ENCODE data around the gene PRMT2. TPM values are rescaled to one million over a fixed set of nuclear protein-coding genes. Genes with fewer than 3 reads are reported as not detected.
"Not testable (repeated sequence)": the region's sequence is repeated elsewhere in the genome, so short reads cannot be mapped to it uniquely, and the experiment has no call there.

PRMT2 gene
- total RNA-seq, 1 experiment from 2014 or later = 64.5 TPM

DNA sequence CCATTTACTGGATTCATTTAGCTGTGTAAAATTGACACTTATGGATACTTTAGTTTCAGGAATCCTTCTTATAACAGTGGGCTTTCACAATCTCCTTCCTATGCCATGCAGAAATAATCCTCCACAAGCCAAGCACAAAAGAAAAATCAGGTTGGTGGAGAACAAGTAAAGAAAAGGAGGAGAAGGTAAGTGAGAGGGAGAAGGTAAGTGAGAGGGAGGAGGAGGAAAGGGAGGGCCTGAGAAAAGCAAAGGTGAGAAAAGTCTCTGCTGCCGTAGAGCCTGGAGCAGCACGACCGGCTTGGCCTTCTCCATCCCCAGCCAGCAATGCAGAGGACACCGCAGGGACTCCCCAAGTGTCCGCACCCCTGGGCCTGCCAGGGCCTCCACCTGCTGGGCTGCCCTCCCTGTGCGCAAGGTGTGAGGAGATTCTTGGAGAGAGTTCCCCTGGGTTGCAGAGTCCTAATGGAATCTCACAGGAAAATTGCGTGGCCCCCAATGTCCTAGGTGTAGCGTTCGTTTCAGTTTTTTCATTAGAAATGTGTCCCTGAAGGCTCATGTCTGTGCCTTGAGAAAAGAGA is 39.0 kb downstream of the PRMT2 start:
- ChIA-PET POLR2A (ENCODE audit: unreplicated experiment) (no interaction called here), CTCF (no interaction called here)
- Histone ChIP-seq H3K4me2 (no peak overlapping the region), H3K36me3 (ENCODE audit: low read depth) (no peaks in the 10 kb centered on the region), H3K79me2 (ENCODE audit: low read depth) (no peaks in the 10 kb centered on the region), H3K27ac (no peak overlapping the region), H3K4me1 (replicated peaks; ENCODE audit: insufficient read depth) (no peaks in the 10 kb centered on the region), H3K9me3 (ENCODE audit: insufficient read depth, low read depth) (no peaks in the 10 kb centered on the region), H4K20me1 (ENCODE audit: insufficient read depth) (no peaks in the 10 kb centered on the region), H3K27me3 (ENCODE audit: insufficient read depth, low read depth) (no peaks in the 10 kb centered on the region), H2AFZ (no peak overlapping the region), H3K4me3 (no peak overlapping the region), H3K9me2 (ENCODE audit: insufficient read depth) (no peaks in the 10 kb centered on the region), H3F3A (ENCODE audit: insufficient read depth, low read depth) (no peaks in the 10 kb centered on the region)
- intact Hi-C loops (cut with micrococcal nuclease; ENCODE audit: unreplicated experiment) = no loop called here
- DNase-seq = no peak
- TF ChIP-seq EZH2 (IDR thresholded peaks at IDR 0.05; ENCODE audit: low read depth) = no peak
- TF ChIP-seq, protein P1, sequence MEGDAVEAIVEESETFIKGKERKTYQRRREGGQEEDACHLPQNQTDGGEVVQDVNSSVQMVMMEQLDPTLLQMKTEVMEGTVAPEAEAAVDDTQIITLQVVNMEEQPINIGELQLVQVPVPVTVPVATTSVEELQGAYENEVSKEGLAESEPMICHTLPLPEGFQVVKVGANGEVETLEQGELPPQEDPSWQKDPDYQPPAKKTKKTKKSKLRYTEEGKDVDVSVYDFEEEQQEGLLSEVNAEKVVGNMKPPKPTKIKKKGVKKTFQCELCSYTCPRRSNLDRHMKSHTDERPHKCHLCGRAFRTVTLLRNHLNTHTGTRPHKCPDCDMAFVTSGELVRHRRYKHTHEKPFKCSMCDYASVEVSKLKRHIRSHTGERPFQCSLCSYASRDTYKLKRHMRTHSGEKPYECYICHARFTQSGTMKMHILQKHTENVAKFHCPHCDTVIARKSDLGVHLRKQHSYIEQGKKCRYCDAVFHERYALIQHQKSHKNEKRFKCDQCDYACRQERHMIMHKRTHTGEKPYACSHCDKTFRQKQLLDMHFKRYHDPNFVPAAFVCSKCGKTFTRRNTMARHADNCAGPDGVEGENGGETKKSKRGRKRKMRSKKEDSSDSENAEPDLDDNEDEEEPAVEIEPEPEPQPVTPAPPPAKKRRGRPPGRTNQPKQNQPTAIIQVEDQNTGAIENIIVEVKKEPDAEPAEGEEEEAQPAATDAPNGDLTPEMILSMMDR (conservative IDR thresholded peaks at IDR 0.05) = no peak
- no TSS peak for BruUV-seq (replicated peaks)

DNA sequence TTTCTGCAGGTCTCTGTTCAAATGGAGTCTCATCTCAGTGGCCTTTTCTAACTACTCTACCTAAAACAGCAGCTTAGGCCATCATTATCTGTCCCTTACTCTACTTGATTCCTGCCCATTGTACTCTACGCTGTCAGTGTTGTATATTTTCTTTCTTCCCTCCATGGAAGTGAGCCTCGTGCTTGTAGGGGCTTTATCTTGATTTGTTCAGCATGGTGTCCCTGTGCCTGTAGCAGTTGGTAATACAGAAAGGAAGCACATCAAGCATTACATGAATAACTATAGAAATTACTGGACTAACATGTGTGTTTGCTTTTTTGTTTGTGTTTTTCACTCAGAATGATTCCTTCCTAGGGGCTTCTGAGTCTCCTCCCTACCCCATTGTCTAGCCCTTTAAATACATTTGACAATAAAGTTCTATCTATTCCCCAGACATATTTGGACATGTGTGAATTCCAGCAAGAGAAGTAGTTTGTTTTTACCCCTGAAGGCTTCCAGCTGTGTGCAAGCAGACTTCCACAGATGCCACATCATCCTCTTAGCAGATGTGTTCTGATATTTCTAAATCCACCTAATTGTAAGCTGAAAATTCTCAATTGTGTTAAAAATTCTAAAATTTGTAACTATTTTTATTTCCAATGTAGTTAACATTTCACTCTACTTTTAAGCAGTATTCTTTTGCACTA is 40.3 kb downstream of the PRMT2 start:
- Histone ChIP-seq H3F3A (ENCODE audit: insufficient read depth, low read depth) (no peaks in the 10 kb centered on the region), H3K4me2 (no peak overlapping the region), H3K9me3 (ENCODE audit: insufficient read depth, low read depth) (no peaks in the 10 kb centered on the region), H3K9me2 (ENCODE audit: insufficient read depth) (no peaks in the 10 kb centered on the region), H3K4me1 (replicated peaks; ENCODE audit: insufficient read depth) (no peaks in the 10 kb centered on the region), H2AFZ (no peak overlapping the region), H4K20me1 (ENCODE audit: insufficient read depth) (no peaks in the 10 kb centered on the region), H3K79me2 (ENCODE audit: low read depth) (no peaks in the 10 kb centered on the region), H3K27ac (no peak overlapping the region), H3K36me3 (ENCODE audit: low read depth) (no peaks in the 10 kb centered on the region), H3K27me3 (ENCODE audit: insufficient read depth, low read depth) (no peaks in the 10 kb centered on the region), H3K4me3 (no peak overlapping the region)
- TF ChIP-seq EZH2 (IDR thresholded peaks at IDR 0.05; ENCODE audit: low read depth) = no peak
- TF ChIP-seq, protein P1 (conservative IDR thresholded peaks at IDR 0.05) = no peak
- DNase-seq = no peak
- BruUV-seq (replicated peaks) = no TSS peak
- intact Hi-C loops (cut with micrococcal nuclease; ENCODE audit: unreplicated experiment) = no loop called here
- CTCF ChIA-PET = no interaction called here
- POLR2A ChIA-PET (ENCODE audit: unreplicated experiment) = no interaction called here

DNA sequence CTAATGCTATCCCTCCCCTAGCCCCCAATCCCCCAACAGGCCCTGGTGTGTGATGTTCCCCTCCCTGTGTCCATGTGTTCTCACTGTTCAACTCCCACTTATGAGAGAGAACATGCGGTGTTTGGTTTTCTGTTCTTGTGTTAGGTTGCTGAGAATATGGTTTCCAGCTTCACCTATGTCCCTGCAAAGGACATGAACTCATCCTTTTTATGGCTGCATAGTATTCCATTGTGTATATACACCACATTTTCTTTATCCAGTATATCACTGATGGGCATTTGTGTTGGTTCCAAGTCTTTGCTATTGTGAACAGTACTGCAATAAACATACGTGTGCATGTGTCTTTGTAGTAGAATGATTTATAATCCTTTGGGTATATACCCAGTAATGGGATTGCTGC is 41.1 kb downstream of the PRMT2 start:
- DNase-seq; POLR2A ChIA-PET (ENCODE audit: unreplicated experiment); CTCF ChIA-PET: not testable (repeated sequence)

GRCh38 chr21:46681593-46681992 is 46.1 kb downstream of the PRMT2 start:
- H3K27ac ChIP-seq; H3K36me3 ChIP-seq (ENCODE audit: low read depth); H2AFZ ChIP-seq; H3K4me1 ChIP-seq (replicated peaks; ENCODE audit: insufficient read depth); BruUV-seq (replicated peaks); H3K4me2 ChIP-seq; H3K9me3 ChIP-seq (ENCODE audit: insufficient read depth, low read depth); H3K27me3 ChIP-seq (ENCODE audit: insufficient read depth, low read depth); H3K9me2 ChIP-seq (ENCODE audit: insufficient read depth); H4K20me1 ChIP-seq (ENCODE audit: insufficient read depth); H3F3A ChIP-seq (ENCODE audit: insufficient read depth, low read depth); H3K4me3 ChIP-seq; DNase-seq; H3K79me2 ChIP-seq (ENCODE audit: low read depth); CTCF ChIA-PET; intact Hi-C loops (cut with micrococcal nuclease; ENCODE audit: unreplicated experiment); POLR2A ChIA-PET (ENCODE audit: unreplicated experiment): not testable (repeated sequence)

More for the DNA sequence above, 41.1 kb downstream of the PRMT2 start:
- H3K27me3 ChIP-seq (ENCODE audit: insufficient read depth, low read depth); BruUV-seq (replicated peaks); H3K9me3 ChIP-seq (ENCODE audit: insufficient read depth, low read depth); H3K36me3 ChIP-seq (ENCODE audit: low read depth); H3F3A ChIP-seq (ENCODE audit: insufficient read depth, low read depth); H4K20me1 ChIP-seq (ENCODE audit: insufficient read depth); H3K4me3 ChIP-seq; H3K4me2 ChIP-seq; H3K79me2 ChIP-seq (ENCODE audit: low read depth); H3K9me2 ChIP-seq (ENCODE audit: insufficient read depth); H2AFZ ChIP-seq; intact Hi-C loops (cut with micrococcal nuclease; ENCODE audit: unreplicated experiment); H3K4me1 ChIP-seq (replicated peaks; ENCODE audit: insufficient read depth); H3K27ac ChIP-seq: not testable (repeated sequence)

GRCh38 chr21:46698652-46699051 is 63.2 kb downstream of the PRMT2 start:
- CTCF ChIA-PET; H3K9me2 ChIP-seq (ENCODE audit: insufficient read depth); H3K79me2 ChIP-seq (ENCODE audit: low read depth); H3K27me3 ChIP-seq (ENCODE audit: insufficient read depth, low read depth); H3K27ac ChIP-seq; H3K4me2 ChIP-seq; H3K36me3 ChIP-seq (ENCODE audit: low read depth); H3K9me3 ChIP-seq (ENCODE audit: insufficient read depth, low read depth); POLR2A ChIA-PET (ENCODE audit: unreplicated experiment); H4K20me1 ChIP-seq (ENCODE audit: insufficient read depth); H3F3A ChIP-seq (ENCODE audit: insufficient read depth, low read depth); H3K4me3 ChIP-seq; intact Hi-C loops (cut with micrococcal nuclease; ENCODE audit: unreplicated experiment); H2AFZ ChIP-seq; DNase-seq; BruUV-seq (replicated peaks); H3K4me1 ChIP-seq (replicated peaks; ENCODE audit: insufficient read depth): not testable (repeated sequence)

GRCh38 chr21:46699104-46699503 is 63.6 kb downstream of the PRMT2 start:
- H3K4me1 ChIP-seq (replicated peaks; ENCODE audit: insufficient read depth); POLR2A ChIA-PET (ENCODE audit: unreplicated experiment); H3K79me2 ChIP-seq (ENCODE audit: low read depth); CTCF ChIA-PET; H3K4me2 ChIP-seq; H3K27me3 ChIP-seq (ENCODE audit: insufficient read depth, low read depth); H3K36me3 ChIP-seq (ENCODE audit: low read depth); H2AFZ ChIP-seq; H3K4me3 ChIP-seq; DNase-seq; H3K9me2 ChIP-seq (ENCODE audit: insufficient read depth); intact Hi-C loops (cut with micrococcal nuclease; ENCODE audit: unreplicated experiment); H4K20me1 ChIP-seq (ENCODE audit: insufficient read depth); H3F3A ChIP-seq (ENCODE audit: insufficient read depth, low read depth); BruUV-seq (replicated peaks); H3K27ac ChIP-seq; H3K9me3 ChIP-seq (ENCODE audit: insufficient read depth, low read depth): not testable (repeated sequence)
